ENCODE measurements around the gene DOCK7.
"Not testable (repeated sequence)": the region's sequence is repeated elsewhere in the genome, so short reads cannot be mapped to it uniquely, and the experiment has no call there.

The DOCK7 gene

DNA sequence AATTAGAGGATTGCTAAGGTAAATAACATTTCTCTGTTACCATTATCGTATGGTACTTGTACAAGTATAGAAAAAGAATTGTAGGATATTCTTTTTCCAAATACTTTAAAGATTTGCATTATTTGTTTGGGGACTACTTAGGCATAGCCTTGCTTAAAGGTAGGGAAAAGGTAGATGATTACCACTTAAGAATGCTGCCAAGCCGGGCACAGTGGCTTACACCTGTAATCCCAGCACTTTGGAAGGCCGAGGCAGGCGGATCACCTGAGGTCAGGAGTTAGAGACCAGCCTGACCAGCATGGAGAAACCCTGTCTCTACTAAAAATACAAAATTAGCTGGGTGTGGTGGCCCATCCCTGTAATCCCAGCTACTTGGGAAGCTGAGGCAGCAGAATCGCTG is 10.0 kb upstream of the DOCK7 start:
- DNase-seq (ENCODE audit: low read depth, low spot score): not testable (repeated sequence)

DNA sequence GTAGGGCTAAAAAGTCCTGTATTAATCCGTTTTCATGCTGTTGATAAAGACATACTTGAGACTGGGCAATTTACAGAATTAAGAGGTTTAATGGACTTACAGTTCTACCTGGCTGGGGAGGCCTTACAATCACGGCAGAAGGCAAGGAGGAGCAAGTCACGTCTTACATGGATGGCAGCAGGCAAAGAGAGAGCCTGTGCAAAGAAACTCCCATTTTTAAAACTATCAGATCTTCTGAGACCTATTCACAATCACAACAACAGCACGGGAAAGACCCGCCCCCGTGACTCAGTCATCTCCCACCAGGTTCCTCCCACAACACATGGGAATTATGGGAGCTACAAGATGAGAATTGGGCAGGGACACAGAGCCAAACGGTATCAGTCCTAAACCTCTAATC is 6.3 kb upstream of the DOCK7 start:
- DNase-seq (ENCODE audit: low read depth, low spot score): not testable (repeated sequence)

DNA sequence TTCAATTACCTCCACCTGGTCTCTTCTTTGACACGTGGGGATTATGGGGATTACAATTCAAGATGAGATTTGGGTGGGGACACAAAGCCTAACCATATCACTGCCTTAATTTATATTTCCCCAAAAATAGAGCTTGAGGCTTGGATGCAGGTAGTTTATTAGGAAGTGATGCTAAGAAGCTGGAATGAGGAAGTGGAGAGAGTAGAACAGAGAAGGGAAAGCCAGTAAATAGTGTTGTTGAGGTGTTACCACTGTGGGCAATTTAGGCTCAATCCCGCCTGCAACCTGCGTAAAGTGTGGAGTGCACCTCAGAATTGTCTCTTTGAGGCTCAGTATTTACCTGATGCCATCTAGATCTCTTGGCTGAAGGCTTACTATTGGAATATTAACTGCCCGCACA is 4.9 kb upstream of the DOCK7 start:
- no peak for DNase-seq (ENCODE audit: low read depth, low spot score)

DNA sequence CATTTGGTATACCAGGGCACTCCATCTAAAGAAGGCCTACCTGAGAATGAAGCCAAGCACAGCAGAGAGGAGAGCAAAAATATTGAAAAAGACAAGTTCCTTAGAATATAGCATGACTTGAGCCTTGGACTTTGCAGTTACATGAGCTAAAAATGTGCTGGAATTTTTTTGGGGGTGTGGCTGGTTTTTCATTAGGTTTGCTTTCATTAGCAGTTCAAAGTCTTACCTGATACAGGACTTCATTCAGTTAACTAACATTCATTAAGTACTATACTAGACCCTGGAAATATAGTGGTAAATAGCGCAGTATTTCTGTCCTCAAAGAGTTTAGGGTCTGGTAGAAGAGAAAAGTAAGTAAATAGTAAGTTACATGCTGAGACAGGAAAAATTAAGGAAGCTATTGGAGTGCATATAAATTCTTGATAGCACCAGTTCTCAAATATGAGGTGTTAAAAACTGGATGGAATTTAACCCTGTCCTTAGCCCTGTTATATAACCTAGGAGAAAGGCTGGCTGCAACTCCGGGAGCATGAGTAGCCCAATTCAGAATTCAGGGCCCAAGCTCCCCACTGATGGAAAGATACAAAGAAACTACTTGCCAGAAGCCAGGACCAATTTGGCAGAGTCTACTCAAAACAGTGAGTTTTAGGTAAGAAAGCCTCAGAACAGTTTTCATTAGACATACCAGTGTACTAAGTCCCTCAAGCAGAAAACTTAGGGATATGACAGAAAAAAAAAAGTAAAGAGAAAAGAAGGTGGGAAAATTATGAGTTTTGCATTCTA is 3.1 kb upstream of the DOCK7 start:
- DNase-seq (ENCODE audit: low read depth, low spot score): no peak

DNA sequence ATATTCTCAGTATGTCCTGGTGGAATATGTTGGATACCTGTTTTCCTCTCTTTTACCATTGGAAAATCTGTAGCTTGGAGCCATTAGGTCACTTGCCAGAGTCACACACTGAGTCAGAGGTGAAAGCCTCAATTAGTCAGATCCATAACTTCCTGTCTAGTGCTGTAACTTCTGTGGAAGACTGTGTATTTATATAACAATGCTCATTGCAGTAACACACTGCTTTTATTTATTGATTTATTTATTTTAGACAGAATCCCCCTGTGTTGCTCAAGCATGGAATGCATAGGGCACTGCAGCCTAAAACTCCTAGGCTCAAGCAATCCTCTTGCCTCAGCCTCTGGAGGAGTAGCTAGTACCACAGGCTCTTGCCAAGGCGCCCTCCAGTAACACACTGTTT is 1.3 kb upstream of the DOCK7 start:
- no peak for DNase-seq (ENCODE audit: low read depth, low spot score)

DNA sequence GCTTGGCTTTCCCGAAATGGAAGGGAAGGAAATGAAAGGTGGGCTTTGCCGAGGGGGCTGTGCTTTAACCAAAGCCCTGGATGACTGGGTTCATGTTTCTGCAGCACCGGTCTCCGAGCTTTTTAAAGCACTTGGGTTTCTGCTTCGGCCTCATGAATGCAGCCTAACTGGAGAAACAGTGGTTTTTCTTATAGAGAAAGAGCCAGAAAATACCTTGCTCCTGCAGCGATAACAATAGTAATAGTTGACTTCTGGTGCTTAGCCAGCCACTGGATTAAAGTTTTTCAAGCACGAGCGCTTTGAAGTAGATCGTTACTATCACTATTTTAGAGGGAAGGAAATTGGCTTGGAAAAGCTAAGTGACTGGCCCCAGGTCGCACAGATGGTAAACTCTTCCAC is 500 bp upstream of the DOCK7 start:
- no peak for DNase-seq (ENCODE audit: low read depth, low spot score)

DNA sequence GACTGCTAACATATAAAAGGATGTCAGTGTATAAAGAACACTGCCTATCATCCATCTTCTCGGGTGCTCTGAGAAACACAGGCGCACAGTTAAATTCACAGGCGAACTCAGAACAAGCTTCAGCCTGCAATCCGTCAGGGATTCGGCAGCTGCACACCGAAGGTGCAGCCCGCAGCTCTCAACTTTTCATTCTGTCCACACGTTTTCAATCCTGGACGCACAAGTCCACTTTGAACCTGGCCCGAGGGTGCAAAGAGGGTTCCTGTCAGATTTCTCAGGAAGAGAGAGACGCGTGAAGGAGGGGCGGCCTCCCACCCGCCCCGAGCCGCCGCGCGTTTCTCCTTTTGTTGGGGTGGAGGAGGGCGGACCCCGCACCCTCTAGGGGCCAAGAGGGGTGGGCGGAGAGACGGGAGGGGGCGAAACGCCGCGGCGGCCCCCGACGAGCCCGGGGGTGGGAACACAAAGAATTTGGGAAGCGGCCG is 724 bp downstream of the DOCK7 start:
- DNase-seq (ENCODE audit: low read depth, low spot score): no peak

DNA sequence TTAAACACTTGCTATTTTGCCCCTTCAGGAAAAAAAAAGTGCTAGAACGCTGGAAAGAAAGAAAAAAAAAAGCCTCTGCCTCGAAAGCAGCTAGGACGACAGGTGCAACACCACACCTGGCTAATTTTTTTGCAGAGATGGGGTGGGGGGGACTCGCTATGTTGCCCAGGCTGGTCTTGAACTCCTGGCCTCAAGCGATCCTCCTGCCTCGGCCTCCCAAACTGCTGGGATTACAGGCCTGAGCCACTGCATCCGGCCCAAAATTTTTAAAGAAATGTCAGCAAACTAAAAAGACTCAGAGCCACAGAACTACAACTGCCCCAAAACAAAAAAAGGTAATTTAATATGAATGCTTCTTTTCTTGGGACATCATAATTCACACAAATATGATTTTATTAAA is 1.4 kb downstream of the DOCK7 start:
- DNase-seq (ENCODE audit: low read depth, low spot score): no peak

DNA sequence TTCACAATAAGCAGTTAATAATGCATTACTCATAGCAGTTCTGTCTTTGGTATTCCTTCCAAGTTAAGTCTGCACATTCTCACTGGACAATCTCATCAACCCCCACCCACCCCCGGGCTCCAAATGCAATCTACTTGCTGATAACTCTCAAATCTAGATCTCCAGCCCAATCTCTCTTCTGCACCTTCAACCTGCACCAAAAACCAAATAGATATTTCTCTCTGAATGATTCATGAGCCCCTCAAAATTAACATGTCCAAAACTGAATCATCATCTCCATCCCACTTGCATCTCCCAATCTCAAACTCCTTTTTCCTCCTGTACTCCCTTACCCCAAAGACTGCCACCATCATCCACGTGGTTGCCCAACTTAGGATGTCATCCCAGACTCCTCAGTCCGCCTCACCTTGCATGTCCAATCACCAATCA is 2.7 kb downstream of the DOCK7 start:
- DNase-seq (ENCODE audit: low read depth, low spot score): no peak

DNA sequence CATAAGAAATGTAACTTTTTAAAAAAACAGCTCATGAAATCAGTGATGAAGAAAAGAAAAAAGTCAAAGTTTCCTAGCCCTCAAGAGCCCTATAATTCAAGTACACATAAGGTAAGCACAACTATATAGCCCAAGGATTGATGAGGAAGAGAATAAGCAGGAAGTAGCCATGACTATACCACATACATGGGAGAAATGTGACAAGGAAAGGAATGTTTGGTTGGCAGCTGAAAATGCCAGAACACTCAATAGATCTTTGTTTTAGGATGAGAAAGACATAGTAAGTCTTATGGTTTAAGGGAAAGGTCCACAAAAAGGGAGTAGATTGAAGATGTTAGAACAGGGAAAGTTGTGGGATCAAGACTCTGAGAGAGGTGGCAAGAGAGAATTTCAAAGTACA is 5.7 kb downstream of the DOCK7 start:
- no peak for DNase-seq (ENCODE audit: low read depth, low spot score)

DNA sequence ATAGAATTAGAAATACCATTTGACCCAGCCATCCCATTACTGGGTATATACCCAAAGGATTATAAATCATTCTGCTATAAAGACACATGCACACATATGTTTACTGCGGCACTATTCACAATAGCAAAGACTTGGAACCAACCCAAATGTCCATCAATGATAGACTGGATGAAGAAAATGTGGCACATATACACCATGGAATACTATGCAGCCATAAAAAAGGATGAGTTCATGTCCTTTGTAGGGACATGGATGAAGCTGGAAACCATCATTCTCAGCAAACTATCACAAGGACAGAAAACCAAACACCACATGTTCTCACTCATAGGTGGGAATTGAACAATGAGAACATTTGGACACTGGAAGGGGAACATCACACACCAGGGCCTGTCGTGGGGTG is 7.2 kb downstream of the DOCK7 start:
- DNase-seq (ENCODE audit: low read depth, low spot score): not testable (repeated sequence)

DNA sequence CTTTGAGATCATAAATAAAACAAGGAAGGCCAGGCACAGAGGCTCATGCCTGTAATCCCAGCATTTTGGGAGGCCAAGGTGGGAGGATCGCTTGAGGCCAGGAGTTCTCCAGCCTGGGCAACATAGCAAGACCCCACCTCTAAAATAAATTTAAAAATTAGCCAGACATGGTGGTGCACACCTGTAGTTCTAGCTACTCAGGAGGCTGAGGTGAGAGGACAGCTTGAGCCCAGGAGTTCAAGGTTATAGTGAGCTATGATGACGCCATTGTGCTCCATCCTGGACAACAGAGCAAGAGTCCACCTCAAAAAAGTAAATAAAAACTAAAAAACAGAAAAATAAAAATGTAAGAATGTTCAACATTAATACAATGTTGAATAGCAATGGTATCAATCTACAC is 10.4 kb downstream of the DOCK7 start:
- not testable (repeated sequence) for DNase-seq (ENCODE audit: low read depth, low spot score)

DNA sequence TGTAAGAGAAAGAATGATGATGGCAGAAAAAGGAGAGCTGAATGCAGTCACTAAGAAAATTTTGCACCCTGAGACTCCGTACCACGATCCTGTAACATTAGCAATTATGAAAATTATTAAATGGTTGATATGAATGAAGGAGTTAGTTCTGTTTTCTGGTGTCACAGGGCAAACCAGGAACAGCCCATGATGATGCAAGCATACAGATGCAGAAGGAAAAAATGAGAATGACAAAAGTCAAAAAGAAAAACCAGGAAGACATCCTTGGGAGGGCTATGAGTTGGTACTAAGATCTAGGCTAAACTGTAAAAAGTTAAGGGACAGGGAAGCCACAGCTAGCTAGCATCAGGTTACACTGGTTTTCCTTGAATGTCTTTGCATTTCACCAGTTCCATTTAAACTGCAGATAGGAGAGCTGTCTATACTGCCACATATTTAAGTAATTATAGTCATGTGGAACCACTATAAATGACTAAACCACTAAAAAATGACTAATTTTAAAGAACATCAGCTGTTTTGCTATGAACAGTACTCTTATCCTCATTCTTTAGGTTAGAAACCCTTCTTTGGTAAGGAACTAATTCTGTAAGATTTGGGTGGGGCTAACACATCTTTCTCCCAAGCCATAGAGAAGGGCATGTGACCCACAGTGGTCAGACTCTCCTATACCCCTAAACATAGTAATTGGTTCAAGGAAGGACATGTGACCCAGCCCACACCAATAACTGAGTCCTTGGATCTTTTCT is 11.4 kb downstream of the DOCK7 start:
- DNase-seq (ENCODE audit: low read depth, low spot score): no peak

DNA sequence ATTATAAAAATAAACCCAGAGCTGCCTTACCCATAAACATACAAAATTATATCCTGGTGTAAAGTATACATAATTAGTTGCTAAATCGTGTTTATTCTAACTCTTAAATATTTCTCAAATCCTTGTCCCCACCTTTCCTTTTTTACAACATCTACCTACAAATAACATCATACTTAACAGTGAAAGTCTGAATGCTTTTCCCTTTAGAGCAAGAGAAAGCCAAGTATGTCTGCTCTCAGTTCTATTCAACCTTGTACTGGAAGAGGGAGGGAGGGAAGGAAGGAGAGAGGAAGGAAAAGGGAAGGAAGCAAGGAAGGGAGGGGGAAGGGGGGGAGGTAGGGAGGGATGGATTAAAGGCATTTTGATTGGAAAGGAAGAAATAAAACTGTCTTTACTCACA is 14.6 kb downstream of the DOCK7 start:
- DNase-seq (ENCODE audit: low read depth, low spot score): no peak

DNA sequence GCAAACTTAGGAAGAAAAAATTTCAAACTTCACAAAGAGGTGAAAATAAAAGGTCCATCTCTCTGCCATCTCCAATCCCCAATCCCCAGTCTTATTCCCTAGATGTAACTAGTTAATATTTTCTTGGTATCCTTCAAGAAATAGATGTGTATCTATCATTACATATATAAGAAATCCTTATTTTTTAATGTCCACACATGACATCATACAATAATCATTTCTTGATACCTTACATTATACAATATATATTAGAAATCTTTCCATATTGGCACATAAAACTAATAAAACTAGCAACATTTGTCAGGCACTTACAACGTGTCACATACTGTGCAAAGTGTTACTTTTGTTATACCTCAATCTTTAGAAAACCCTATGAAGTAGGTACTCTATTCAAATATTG is 16.2 kb downstream of the DOCK7 start:
- DNase-seq (ENCODE audit: low read depth, low spot score): no peak

DNA sequence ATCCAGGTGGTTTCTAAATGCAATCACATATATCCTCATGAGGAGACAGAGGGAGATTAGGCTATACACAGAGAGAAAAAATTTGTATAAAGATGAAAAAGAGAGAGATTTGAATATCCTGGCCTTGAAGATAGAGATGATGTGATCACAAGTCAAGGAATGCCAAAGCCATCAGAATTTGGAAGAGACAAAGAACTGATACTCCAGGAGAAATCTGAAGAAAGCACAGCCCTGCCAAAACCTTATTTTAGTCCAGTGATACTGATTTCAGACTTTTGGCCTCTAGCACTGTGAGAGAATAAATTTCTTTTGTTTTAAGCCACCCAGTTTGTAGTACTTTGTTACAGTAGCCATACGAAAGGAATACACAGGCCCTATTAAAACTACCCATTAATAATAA is 33.4 kb downstream of the DOCK7 start:
- no peak for DNase-seq (ENCODE audit: low read depth, low spot score)

DNA sequence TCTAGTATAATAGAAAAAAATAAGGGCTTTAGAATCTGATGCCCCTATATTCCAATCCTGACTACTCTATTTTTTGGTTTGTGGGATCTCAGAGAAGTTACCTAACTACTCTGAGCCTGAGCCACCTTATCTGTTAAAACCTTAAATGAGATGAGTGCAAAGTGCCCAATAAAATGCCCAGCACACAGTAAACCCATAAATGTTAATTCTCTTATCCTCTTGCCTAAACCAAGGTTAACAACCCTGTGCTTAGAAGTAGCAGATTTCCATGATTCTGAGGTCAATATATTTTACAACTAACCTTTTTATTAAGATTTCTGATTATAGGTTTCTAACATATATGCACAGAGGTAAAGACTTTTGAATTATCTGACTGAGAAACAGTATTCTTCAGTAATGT is 35.8 kb downstream of the DOCK7 start:
- DNase-seq (ENCODE audit: low read depth, low spot score): no peak

DNA sequence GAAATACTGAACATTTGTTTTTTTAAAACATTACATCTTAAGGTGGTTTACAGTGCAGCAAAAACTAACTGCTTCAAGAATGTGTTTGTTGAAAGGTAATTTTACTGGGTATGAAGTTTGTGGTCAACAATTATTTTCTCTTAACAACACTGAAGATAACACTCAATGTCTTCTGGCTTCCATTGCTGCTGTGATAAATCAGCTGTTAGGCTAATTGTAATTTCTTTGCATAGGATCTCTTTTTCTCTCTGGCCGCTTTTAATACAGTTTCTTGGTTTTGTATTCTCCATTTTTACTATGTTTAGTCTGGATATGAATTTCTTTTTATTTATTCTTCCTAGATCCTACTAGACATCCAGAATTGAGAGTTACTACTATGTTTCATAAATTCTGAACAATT is 44.9 kb downstream of the DOCK7 start:
- no peak for DNase-seq (ENCODE audit: low read depth, low spot score)

DNA sequence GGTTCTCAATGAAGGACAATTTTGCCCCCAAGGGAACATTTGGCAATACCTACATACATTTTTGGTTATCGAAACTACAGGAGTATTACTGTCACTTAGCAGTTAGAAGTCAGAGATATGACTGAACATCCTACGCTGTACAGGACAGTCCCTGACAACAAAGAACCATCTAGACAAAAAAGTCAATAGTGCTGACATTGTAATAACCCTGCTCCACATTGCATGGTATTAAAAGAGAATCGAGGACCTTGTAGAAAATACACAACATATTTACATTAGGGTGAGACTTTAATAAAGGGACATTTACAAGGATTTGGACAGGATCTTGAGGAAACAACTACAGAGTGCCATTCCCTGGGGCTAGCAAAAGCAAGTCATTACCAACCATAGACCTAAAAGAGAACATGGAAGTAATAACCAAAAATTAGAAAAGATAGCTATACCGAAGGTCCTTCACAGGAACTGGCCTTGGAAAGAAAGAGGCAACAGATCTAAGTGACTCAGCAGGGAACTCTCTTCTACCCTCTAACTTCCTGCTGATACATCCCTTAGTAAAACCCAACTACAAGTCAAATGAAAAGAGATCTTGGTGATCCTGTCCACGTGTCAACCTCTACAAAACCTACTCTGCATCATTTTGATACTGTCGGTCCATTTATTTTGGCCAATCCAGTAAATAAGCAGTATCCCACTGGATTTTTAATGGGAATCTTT is 50.6 kb downstream of the DOCK7 start:
- no peak for DNase-seq (ENCODE audit: low read depth, low spot score)

DNA sequence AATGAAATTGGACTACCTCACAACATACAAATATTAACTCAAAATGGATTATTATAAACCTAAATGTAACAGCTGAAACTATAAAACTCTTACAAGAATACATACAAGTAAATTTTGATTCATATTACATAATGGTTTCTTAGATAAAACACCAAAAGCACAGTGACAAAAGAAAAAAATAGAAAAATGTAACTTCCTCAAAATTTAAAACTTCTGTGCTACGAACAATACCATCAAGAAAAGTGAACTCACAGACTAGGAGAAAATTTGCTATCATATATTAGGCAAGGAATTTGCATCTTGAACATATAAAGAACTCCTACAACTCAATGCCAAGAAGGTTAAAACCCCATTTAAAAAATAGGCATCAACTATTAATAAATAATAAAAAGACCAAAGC is 59.7 kb downstream of the DOCK7 start:
- DNase-seq (ENCODE audit: low read depth, low spot score): no peak

DNA sequence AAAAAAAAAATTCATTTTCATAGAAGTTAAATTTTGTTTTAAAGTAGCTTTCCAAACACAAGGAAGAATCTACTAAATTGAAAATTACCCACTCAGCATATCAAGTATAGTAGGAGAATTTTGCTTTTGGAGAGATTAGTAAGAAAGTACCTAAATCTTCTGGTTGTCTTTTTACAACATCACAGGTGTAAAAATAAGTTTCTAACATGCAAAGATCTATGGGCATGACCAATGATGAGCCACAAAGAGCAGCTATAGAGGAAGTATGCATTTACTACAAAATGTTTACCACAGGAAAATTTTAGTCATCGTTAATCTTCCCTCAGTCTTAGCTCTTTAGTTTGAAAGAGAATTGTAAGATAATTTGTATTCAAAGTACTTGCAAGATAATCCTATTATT is 62.8 kb downstream of the DOCK7 start:
- no peak for DNase-seq (ENCODE audit: low read depth, low spot score)

DNA sequence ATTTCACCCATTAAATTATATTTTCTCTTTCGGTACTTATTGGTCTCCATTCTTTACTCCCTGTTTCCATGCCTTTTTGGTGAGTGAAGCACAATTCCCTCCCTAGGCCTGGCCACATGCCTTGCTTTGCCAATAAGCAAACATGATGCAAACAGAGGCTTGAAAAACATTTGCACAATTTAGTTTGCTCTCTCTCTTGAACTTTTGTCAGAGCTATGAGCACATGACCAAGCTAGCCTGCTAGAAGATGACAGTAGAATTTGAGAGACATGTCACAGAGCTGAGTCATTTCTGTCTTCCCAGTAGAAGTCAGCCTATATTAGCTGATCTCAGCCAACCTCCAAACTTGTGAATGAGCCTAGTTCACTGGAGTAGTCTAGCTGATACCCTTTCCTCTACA is 66.3 kb downstream of the DOCK7 start:
- DNase-seq (ENCODE audit: low read depth, low spot score): no peak

DNA sequence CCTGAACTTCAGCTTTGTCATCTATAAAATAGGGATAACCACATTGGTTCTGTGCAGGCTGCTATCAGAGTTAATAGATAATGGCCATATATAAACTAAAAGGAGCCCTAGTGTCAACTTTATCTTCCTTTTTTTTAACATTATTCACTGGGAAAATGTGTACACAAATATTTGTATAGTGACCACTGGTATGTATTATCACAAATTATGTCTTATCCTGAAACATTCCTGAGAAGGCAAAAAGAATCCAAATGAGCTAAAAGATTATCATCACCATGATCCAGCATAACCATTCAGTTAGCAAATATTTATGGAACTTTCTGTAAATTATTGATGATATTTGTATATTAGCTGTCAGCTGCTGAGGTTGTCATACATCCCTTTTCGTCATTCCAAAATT is 74.3 kb downstream of the DOCK7 start:
- DNase-seq (ENCODE audit: low read depth, low spot score): no peak

Measured in activated naive CD8-positive, alpha-beta T cell treated with anti-CD3 and anti-CD28 coated beads, Interleukin-2, amount 50 U/mL, for 16 hours (primary cell).